ENCODE results near the gene KRT5. TPM values are rescaled to one million over a fixed set of nuclear protein-coding genes. Genes with fewer than 3 reads are reported as not detected.

Gene KRT5
- polyA plus RNA-seq (2011; rRNA removed) (0.31 TPM in 1 of 2 replicates, not detected in the other), polyA minus RNA-seq (2011; rRNA and poly(A)+ RNA removed) (0.13 and 0.87 TPM in 2 replicates)

DNA sequence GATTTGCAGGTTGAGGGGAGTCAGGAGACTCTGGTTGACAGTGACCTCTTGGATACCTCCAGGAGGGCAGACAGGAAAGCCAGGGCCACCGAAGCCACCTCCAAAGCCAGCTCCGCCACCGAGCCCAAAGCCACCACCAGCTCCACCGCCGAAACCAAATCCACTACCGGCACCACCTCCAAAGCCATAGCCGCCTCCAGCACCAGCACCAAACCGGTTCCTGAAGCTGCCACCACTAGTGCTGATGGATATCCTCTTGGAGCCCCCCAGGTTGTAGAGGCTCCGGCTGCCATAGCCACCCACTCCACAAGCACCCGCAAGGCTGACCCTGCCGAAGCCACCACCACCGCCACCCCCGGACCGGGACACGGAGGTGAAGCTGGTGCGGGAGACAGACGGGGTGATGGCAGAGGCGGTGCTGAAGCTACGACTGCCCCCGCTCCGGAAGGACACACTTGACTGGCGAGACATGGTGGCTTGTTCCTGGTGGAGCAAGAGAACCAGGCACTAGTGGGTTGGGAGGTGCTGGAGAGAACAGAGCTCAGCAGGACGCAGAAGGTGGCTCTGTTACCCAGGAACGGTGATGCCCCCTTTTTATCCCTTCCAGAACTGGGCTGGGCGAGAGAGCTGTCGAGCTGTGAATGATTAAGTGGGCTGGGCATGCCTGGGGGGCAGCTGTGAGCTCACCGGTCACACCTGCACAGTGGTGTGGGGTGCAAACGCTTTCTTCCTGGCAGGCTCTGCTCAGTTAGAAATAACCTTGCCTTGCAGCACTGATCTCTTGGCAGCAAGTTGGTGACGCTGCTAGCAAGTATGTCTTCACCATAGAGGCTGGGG, at the start of gene KRT5:
Gene KRT5, minus strand, starts transcription at position 569 of the 837 bp plus-strand sequence. Its CDS starts 98 bp downstream, at position 471.
- TF ChIP-seq, protein P1, sequence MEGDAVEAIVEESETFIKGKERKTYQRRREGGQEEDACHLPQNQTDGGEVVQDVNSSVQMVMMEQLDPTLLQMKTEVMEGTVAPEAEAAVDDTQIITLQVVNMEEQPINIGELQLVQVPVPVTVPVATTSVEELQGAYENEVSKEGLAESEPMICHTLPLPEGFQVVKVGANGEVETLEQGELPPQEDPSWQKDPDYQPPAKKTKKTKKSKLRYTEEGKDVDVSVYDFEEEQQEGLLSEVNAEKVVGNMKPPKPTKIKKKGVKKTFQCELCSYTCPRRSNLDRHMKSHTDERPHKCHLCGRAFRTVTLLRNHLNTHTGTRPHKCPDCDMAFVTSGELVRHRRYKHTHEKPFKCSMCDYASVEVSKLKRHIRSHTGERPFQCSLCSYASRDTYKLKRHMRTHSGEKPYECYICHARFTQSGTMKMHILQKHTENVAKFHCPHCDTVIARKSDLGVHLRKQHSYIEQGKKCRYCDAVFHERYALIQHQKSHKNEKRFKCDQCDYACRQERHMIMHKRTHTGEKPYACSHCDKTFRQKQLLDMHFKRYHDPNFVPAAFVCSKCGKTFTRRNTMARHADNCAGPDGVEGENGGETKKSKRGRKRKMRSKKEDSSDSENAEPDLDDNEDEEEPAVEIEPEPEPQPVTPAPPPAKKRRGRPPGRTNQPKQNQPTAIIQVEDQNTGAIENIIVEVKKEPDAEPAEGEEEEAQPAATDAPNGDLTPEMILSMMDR (IDR thresholded peaks at IDR 0.05; ENCODE audit: low read depth, low read length) = no peak
- no peak within 1 kb of the TSS for H3K27ac ChIP-seq (ENCODE audit: low read depth, low read length)
- POLR2A ChIA-PET = no interaction called here

DNA sequence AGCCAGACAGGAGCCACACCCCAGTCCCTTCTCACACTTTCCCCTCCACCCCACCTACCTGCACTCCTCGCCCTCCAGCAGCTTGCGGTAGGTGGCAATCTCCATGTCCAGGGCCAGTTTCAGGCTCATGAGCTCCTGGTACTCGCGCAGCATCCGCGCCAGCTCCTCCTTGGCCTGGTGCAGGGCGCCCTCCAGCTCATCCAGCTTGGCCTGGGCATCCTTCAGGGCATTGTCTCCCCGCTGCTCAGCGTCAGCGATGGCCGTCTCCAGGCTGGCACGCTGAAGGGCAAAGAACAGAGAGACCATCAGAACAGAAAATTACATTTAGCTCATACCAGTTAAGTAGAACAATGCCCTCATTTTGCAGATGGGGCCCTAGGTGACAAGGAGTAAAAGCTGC, 47.9 kb upstream of the KRT5 start:
- Histone ChIP-seq H3K4me3 (ENCODE audit: low read depth, low read length) (no peak overlapping the region), H3K27me3 (ENCODE audit: control insufficient read depth, insufficient read depth, low read length) (peaks cover 28% of the 10 kb centered on the region), H3K9me3 (ENCODE audit: control insufficient read depth, insufficient read depth, low read length) (no peaks in the 10 kb centered on the region), H3K27ac (ENCODE audit: low read depth, low read length) (no peak overlapping the region)
- CTCF ChIA-PET = no interaction called here
- TF ChIP-seq, protein P1 (IDR thresholded peaks at IDR 0.05; ENCODE audit: low read depth, low read length) = no peak
- POLR2A ChIA-PET = no interaction called here
- no peak for DNase-seq (ENCODE audit: low read depth, low spot score)

More for the DNA sequence above, at the start of gene KRT5:
- Histone ChIP-seq H3K4me3 (ENCODE audit: low read depth, low read length) (no peak within 1 kb of the TSS), H3K9me3 (ENCODE audit: control insufficient read depth, insufficient read depth, low read length) (no peaks in the 10 kb centered on the region; the same call in 1 of the 2 replicates), H3K27me3 (ENCODE audit: control insufficient read depth, insufficient read depth, low read length) (peaks cover 9% of the 10 kb centered on the region)
- CTCF ChIA-PET = no interaction called here
- no peak for DNase-seq (ENCODE audit: low read depth, low spot score)

DNA sequence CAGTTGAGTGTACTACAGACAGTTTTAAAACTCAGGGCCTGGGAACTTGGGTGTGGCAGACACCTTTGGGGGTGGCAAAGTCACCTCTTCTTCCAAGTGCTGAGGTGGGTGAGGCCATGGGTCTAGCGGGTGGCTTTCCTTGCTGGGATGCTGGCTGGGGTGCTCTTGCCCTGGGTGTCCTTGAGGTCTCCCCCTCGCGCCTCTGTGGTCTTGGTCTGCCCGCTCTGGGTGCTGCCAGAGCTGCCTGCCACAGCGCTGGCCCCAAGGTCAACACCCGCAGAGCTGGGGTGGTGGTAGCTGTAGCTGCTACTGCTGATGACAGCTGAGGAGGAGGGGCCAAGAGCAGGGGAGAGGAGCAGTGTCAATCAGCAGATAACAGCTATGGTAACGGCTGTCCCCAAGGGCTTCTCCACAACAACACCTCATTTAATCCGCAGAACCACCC, 46.7 kb upstream of the KRT5 start:
- no peaks in the 10 kb centered on the region for H3K9me3 ChIP-seq (ENCODE audit: control insufficient read depth, insufficient read depth, low read length)
- ChIA-PET POLR2A (no interaction called here), CTCF (no interaction called here)
- TF ChIP-seq, protein P1 (IDR thresholded peaks at IDR 0.05; ENCODE audit: low read depth, low read length) = no peak
- DNase-seq (ENCODE audit: low read depth, low spot score) = no peak
- no peak overlapping the region for H3K27ac ChIP-seq (ENCODE audit: low read depth, low read length)
- peaks cover 28% of the 10 kb centered on the region for H3K27me3 ChIP-seq (ENCODE audit: control insufficient read depth, insufficient read depth, low read length)
- H3K4me3 ChIP-seq (ENCODE audit: low read depth, low read length) = no peak overlapping the region

DNA sequence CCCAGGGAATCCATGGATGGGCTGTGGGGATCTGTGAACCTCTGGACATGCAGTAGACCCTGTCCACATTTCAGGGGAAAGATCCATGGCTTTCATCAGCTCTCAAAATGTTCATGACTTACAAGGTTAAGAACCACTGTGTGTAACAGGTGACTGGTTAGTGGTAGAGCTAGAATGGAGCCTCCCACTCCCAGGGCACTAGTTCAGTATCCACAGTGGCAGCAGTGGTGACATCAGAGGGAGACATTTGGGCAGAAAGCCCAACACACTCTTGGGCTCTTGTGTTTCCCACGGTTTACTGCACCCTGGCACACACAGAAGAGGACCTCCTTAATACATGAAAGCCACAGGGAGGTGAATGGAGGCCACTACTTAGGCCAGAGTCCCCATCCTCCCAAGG, 44.4 kb upstream of the KRT5 start:
- ChIA-PET CTCF (interaction anchor here (0.9 kb wide), 1 partner anchor 321 kb away, joined by 3 read pairs; no protein-coding TSS in a partner anchor), POLR2A (no interaction called here)
- no peak overlapping the region for H3K4me3 ChIP-seq (ENCODE audit: low read depth, low read length)
- peaks cover 25% of the 10 kb centered on the region for H3K27me3 ChIP-seq (ENCODE audit: control insufficient read depth, insufficient read depth, low read length)
- no peak for DNase-seq (ENCODE audit: low read depth, low spot score)
- no peaks in the 10 kb centered on the region for H3K9me3 ChIP-seq (ENCODE audit: control insufficient read depth, insufficient read depth, low read length)
- H3K27ac ChIP-seq (ENCODE audit: low read depth, low read length) = no peak overlapping the region
- TF ChIP-seq, protein P1 (IDR thresholded peaks at IDR 0.05; ENCODE audit: low read depth, low read length) = no peak

DNA sequence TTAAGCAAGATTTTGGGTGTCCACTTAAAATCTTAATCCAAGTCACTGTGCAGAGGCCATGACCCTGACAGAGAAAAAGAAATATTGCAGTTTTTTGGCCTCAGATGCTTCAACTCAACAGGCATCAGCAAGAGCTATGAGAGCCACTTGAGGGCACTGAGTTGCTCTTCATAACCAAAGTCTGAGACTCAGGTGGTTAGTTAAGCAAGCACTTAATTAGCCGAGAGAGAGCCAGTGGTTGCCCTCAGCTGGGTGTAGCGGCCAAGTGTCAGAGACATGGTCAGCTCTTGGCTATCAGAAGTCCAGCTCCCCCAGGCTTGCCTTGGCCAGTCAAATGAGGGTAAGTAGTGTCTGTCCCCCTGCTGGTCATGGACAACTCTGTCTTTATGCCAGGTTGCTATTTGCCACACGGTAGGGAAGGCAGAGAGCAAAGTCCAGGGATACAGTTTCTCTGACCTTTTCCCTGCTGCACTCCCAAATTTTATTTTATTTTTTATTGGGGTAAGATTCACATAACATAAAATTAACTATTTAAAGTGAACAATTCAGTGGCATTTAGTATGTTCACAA, 41.8 kb upstream of the KRT5 start:
- CTCF ChIA-PET = no interaction called here
- Histone ChIP-seq H3K27me3 (ENCODE audit: control insufficient read depth, insufficient read depth, low read length) (peaks cover 27% of the 10 kb centered on the region), H3K9me3 (ENCODE audit: control insufficient read depth, insufficient read depth, low read length) (no peaks in the 10 kb centered on the region), H3K27ac (ENCODE audit: low read depth, low read length) (no peak overlapping the region), H3K4me3 (ENCODE audit: low read depth, low read length) (no peak overlapping the region)
- POLR2A ChIA-PET = no interaction called here
- no peak for DNase-seq (ENCODE audit: low read depth, low spot score)
- TF ChIP-seq, protein P1 (IDR thresholded peaks at IDR 0.05; ENCODE audit: low read depth, low read length) = no peak

Measured in AG04450 (cell line).